Kidney epithelial cell (primary cell): ENCODE measurements around the gene PSD4. TPM values are rescaled to one million over a fixed set of nuclear protein-coding genes. Genes with fewer than 3 reads are reported as not detected.

Experiments
- DNase-seq: peaks from one replicate; pipeline ENCODE4 v3.0.0-alpha.2; 2010; ENCODE audit warnings: low read depth
- H3K27me3 ChIP-seq: 2 replicates; pipeline ENCODE4 v1.6.0; 2011; ENCODE audit warnings: low read length; ENCODE audit not compliant: control insufficient read depth, insufficient read depth
- H3K36me3 ChIP-seq: 2 replicates; pipeline ENCODE4 v1.5.1; 2011; ENCODE audit warnings: low read length; ENCODE audit not compliant: control insufficient read depth, insufficient read depth
- H3K4me3 ChIP-seq: 2 replicates; pipeline ENCODE4 v1.5.1; 2011; ENCODE audit warnings: low read depth, mild to moderate bottlenecking, control low read depth, low read length
- CTCF ChIP-seq: IDR thresholded peaks from 2 replicates; pipeline ENCODE4 v1.5.1; 2011; ENCODE audit warnings: mild to moderate bottlenecking, moderate library complexity, low read length, control low read depth, inconsistent platforms; ENCODE audit not compliant: insufficient read depth, poor library complexity, severe bottlenecking
- total RNA-seq: library from RNA; depleted of rRNA; stranded (reverse); fragments of >200 nt; gene quantifications from 2 replicates; pipeline ENCODE4 v1.2.3, GENCODE V29; 2015

PSD4 gene
- total RNA-seq, 1 donor from 2014 or later, result 13.9 TPM

GRCh38 chr2:113240915-113241911 is 67.4 kb downstream of the PSD4 start:
- Histone ChIP-seq H3K4me3 (no peak overlapping the region), H3K27me3 (no peaks in the 10 kb centered on the region), H3K36me3 (peaks cover 22% of the 10 kb centered on the region)
- no peak for TF ChIP-seq CTCF
- DNase-seq, result peak; percentile 100

- Histone ChIP-seq H3K36me3 (peaks cover 23% of the 10 kb centered on the region), H3K27me3 (no peaks in the 10 kb centered on the region), H3K4me3 (no peak overlapping the region)
- no peak for TF ChIP-seq CTCF
- DNase-seq, result no peak
Measured at GRCh38 chr2:113242327-113242726, 68.6 kb downstream of the PSD4 start.

- no peak for DNase-seq
- H3K36me3 ChIP-seq, result peaks cover 15% of the 10 kb centered on the region
- H3K27me3 ChIP-seq, result no peaks in the 10 kb centered on the region
- no peak overlapping the region for H3K4me3 ChIP-seq
- TF ChIP-seq CTCF, result no peak
Measured at GRCh38 chr2:113245276-113245711, 71.5 kb downstream of the PSD4 start.

GRCh38 chr2:113246606-113247005 is 72.8 kb downstream of the PSD4 start:
- Histone ChIP-seq H3K27me3 (no peaks in the 10 kb centered on the region), H3K4me3 (no peak overlapping the region), H3K36me3 (peaks cover 15% of the 10 kb centered on the region)
- no peak for TF ChIP-seq CTCF
- DNase-seq, result no peak

GRCh38 chr2:113248997-113249770 is 75.4 kb downstream of the PSD4 start:
- Histone ChIP-seq H3K4me3 (no peak overlapping the region), H3K36me3 (peaks cover 8% of the 10 kb centered on the region), H3K27me3 (no peaks in the 10 kb centered on the region)
- TF ChIP-seq CTCF, result peak; percentile 83
- no peak for DNase-seq
